ENCODE results near the gene PLD4.
A peak's percentile ranks its signal among the peaks of the same experiment; 100 is the strongest.
"Not testable (repeated sequence)": the region's sequence is repeated elsewhere in the genome, so short reads cannot be mapped to it uniquely, and the experiment has no call there.

The PLD4 gene

GRCh38 chr14:104924421-104925213 lies at the start of gene PLD4:
PLD4 (plus strand) TSS chr14:104924879; CDS start chr14:104927141, 2,262 bp downstream.
- DNase-seq (ENCODE audit: low spot score), result no peak

DNA sequence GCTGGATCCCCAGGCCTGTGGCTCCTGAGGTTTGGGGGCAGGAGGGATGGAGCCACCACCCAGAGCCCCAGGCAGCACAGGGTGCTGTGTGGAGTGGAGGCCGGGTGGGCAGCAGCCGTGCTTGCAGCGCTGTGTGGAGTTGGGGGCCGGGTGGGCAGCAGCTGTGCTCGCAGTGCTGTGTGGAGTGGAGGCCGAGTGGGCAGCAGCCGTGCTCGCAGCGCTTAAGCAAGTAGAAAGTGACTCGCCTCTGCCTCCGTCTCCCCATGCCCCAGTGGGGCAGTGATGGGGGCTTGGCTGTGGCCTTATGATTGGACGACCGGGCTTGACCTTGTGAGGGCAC lies 49.3 kb upstream of the PLD4 start:
- no peak for DNase-seq (ENCODE audit: low spot score)

DNA sequence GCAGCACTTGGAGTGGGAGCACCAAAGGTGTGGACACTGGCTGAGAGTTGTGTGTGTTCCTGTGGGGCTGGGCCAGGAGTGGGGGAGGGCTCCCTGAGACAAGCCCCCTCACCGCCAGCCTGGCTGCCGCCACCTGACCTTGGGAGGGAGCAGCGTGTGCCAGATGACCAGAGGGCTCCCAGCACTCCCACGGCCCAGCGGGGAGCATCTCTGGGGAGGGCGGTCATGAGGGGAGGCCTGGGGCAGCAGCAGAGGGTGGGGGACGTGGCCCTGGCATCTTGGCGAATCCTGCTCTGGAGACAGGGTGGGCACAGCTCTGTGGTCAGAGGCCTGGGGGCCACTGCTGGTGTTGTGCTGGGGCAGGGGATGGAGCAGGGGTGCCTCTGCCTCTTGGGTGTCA lies 48.9 kb upstream of the PLD4 start:
- no peak for DNase-seq (ENCODE audit: low spot score)

DNA sequence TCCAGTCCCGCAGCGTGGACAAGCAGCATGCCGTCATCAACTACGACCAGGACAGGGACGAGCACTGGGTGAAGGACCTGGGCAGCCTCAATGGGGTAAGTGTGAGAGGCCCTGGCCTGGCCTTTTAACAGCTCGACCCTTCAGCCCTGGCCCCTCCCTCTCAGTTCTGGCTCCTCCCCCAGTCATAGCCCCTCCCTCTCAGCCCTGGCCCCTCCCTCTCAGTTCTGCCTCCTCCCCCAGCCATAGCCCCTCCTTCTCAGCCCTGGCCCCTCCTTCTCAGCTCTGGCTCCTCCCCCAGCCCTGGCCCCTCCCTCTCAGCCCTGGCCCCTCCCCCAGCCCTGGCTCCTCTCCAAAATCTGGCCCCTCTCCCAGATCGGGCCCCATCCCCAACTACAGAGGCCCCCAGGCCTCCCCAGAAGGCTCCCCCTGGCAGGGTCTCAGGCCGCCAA lies 48.4 kb upstream of the PLD4 start:
- DNase-seq (ENCODE audit: low spot score), result peak; percentile 73

DNA sequence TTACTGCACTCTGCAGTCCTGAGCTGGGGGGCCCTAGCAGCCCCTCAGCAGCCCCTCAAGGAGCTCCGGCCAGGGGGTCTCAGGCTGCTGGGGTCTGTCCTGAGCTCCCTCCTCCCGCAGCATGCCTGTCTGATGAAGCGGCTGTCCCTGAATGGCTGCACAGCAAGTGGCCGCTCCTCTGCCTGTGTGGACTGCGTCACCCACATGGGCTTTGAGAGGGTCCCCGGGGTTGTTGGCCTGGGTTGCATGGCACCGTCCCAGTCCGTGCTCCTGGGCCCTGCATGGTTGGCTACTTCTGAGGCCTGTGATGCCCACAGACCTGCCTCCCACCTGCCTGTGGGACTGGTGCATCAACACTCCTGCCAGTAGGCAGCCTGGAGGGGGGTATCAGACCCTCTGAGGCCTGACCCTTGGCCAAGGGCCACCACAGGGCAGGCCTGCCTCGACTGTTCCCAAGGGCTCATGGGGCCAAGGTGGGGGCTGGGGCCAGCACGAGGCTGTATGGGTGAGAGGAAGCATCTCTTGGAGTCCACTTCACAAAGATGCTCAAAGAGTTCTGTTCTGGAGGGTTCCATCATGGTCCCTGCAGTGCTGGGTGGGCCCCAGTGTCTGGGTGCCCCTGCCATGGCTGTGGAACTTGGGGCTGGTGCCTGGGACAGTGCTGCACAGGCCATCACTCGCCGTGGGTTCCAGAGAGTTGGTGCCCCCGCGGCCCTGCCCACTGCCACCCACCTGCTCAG lies 47.4 kb upstream of the PLD4 start:
- DNase-seq (ENCODE audit: low spot score), result no peak

DNA sequence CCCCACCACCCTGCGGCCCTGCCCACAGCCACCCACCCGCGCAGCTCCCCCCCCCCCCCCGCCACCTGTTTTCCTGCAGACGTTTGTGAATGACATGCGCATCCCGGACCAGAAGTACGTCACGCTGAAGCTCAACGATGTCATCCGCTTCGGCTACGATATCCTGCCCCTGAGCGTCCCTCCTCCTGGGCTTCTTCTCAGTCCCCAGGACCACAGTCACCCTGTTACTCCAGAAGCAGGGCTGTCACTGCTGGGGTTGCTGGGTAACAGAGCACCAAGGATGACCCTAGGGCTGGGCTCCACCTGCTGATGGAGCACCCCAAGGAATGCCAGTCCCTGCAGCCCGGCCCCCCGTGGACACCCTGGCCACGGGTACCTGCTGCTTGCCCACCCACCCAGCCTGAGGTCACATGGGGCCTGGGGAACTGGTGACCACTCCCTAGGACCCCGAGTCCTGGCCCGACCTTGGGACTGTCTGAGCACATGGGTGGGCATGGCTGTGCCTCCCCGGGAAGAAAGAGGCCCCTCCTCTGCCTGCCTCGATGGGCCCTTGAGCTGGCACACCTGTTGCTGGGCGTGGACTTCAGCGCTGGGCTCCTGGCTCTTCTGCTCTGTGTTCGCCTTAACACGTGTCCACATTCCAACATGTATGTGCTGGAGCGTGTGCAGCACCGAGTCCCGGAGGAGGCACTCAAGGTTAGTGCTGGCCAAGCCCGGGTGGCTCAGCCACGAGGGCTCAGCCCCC lies 46.7 kb upstream of the PLD4 start:
- DNase-seq (ENCODE audit: low spot score), result no peak

GRCh38 chr14:104878582-104878981 lies 46.1 kb upstream of the PLD4 start:
- no peak for DNase-seq (ENCODE audit: low spot score)

DNA sequence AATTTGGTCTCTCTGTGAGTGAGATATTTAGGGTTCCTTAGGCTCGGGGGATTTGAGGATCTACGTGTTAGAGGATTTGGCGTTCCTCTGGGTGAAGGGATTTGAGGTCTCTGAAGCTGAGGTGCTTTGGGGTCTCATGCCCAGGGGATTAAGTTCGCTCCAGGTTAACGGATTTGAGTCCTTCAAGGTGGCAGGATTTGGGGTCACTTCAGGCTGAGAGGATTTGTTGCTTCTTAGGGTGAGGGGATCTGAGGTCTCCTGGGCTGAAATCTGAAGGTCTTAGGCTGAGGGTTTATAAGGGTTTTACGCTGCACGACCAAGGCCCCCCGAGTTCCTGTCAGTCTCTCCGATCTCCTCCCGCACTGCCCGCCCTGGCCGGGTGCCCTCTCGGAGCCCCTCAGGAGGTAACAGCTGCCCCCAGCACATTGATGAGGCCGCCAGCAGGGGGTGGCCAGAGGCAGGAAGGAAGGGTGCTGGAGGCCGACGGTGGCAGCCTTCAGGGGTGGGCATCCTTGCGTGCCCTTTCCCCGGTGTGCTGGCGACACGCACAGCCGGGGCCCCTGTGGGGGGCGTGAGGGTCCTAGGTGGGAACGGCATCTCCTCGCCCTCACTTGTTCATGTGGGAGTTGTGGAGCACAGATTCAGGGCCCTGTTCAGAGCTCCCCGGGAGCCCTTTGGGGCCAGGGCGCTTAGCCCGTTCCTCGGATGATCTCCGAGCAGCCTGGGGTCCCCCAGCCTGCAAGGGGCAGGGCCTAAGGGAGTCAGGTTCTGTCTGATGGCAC lies 45.3 kb upstream of the PLD4 start:
- DNase-seq (ENCODE audit: low spot score), result no peak

DNA sequence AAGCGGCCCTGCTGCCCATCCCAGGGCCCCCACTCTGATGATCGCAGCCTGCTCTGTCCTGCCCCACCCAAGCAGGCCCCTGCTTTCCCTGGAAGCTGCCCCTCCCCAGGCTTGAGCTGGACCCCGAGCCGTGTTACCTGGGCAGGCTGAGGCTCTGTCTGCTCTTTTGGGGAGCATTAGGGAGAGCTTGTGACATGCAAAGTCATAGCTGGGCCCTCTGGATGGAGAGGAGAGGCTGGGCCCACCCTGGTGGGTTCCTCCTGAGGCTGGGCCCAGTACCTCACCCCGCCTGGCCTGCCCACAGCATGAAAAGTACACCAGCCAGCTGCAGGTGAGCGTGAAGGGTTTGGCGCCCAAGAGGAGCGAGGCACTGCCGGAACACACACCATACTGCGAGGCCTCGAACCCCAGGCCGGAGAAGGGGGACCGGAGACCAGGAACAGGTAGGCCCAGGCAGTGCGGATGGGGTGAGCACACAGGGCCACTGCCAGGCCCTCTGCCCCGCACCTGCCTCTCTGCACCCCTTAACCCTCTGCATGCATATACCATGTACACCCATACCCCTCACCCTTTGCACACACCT lies 44.6 kb upstream of the PLD4 start:
- no peak for DNase-seq (ENCODE audit: low spot score)

- no peak for DNase-seq (ENCODE audit: low spot score)
Observed at GRCh38 chr14:104880584-104881210, 44.0 kb upstream of the PLD4 start.

DNA sequence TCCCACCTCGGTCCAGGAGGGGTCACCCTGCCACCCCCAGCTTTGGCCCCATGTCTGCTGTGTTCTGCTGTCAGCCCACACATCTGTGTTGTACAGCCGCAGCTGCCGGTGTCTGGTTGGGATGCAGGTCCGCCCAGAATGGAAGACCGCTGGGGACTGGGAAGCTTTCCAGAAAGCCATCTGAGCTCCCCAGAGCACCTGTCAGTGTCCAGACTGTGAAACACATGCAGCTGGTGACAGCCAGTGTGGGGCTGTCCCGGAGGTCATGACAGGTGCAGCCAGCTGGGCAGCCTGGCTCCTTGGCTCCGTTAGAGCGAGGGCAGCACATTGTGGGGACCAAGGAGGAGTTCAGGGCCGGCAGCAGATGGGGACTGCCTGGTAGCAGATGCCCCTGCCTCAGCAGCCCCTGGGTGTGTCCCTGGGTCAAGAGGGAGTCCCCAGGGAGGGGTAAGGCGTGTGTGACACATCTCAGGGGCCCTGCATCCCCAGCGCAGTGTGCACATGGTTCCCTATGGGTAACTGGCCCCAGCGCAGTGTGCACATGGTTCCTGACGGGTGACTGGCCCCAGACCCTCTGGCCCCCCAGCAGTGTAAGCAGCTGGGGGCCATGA lies 43.2 kb upstream of the PLD4 start:
- DNase-seq (ENCODE audit: low spot score), result no peak

- DNase-seq (ENCODE audit: low spot score), result no peak
Observed at GRCh38 chr14:104882325-104882973, 42.2 kb upstream of the PLD4 start.

DNA sequence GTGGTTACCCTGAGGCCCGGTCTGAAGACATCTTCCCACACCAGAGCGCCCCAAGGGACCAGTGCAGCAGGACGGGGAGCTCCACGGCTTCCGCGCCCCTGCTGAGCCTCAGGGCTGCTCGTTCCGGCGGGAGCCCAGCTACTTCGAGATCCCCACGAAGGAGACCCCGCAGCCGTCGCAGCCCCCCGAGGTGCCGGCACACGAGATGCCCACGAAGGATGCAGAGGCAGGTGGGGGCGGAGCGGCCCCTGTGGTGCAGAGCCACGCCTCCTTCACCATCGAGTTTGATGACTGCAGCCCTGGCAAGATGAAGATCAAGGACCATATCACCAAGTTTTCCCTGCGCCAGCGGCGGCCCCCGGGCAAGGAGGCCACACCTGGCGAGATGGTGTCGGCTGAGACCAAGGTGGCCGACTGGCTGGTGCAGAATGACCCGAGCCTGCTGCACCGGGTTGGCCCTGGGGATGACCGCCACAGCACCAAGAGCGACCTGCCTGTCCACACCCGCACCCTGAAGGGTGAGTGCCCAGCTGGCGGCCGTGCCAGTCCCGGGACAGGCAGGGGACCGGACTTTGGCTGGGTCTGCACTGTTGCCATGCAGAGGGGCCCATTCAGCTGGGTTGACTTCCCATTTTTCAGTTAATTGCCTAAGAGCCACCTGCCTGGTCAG lies 41.6 kb upstream of the PLD4 start:
- no peak for DNase-seq (ENCODE audit: low spot score)

- no peak for DNase-seq (ENCODE audit: low spot score)
Observed at GRCh38 chr14:104883681-104884361, 40.9 kb upstream of the PLD4 start.

- not testable (repeated sequence) for DNase-seq (ENCODE audit: low spot score)
Observed at GRCh38 chr14:104884381-104884780, 40.3 kb upstream of the PLD4 start.

DNA sequence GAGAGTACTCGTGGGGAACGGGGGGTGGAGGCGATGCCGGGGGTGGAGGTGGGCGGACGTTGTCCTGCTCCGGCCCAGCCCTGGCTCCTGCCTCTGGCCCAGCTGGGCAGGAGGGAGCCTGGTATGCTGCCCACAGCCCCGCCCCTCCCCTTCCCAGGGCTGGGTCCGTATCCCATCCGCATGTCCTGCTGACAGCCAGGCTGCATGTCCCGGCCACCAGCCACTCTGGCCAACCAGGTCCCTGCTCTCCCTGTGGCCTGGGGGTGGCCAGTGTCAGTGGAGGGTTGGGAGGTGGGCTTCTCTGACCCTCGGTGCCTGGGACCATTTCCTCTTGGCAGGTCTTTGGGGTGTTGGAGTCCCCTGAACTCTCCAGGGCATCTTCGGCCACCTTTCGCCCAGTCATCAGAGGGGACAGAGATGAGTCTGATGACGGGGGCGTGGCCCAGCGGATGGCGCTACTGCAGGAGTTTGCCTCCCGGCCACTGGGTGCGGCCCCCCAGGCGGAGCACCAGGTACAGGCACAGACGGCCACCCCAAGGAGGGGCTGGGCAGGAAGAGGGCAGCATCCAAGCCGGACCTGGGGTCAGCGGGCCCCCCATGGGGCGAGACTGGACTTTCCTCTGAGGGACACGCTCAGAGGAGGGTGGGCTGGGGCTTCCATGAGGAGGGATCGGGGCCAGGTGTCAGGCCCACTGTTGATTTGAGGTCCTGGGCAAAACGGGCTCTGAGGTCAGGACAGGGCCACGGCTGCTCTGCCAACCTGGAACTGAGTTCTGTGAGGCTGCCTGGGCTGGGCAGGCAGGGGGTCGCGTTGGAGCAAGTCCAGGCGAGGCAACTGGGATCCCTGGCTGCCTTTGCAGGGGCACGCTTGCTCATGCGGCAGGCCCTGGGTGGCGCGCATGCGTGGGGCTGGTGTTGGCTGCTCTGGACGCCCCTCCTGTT lies 39.4 kb upstream of the PLD4 start:
- DNase-seq (ENCODE audit: low spot score), result no peak

DNA sequence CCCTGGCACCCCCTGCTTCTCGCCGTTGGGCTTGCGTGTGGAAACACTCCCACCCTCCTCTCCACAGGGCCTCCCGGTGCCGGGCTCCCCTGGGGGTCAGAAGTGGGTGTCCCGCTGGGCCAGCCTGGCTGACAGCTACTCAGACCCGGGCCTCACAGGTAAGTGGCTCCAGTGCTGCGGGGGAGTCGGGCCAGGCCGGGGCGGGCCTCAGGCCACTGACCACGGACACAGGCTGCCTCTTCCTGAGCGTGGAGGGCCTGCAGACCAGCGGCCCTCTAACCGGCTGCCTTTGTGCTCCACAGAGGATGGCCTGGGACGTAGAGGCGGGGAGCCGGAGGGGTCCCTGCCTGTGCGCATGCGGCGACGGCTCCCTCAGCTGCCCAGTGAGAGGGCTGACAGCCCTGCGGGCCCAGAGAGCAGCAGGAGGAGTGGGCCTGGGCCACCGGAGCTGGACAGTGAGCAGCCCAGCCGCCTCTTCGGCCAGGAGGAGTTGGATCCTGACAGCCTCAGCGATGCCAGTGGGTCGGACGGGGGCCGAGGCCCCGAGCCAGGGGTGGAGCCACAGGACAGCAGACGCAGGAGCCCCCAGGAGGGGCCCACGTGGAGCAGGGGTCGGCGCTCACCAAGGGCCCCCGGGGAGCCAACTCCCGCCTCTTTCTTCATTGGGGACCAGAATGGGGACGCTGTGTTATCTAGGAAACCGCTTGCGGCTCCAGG lies 38.5 kb upstream of the PLD4 start:
- DNase-seq (ENCODE audit: low spot score), result no peak
